ENCODE data around the gene GLUD2. TPM values are rescaled to one million over a fixed set of nuclear protein-coding genes. Genes with fewer than 3 reads are reported as not detected.
"Not testable (repeated sequence)": the region's sequence is repeated elsewhere in the genome, so short reads cannot be mapped to it uniquely, and the experiment has no call there.

GLUD2 gene
- 0.37 and 0.48 TPM in 2 replicates for total RNA-seq (2013; cell fraction: nucleolus; rRNA removed)
- total RNA-seq (2014; rRNA removed) (0.16 and 0.23 TPM in 2 replicates), total RNA-seq (2014; rRNA removed; fragmentation: Illumina TruSeq; extraction: Trizol) (0.09 and 0.18 TPM in 2 replicates), total RNA-seq (2021) (0.10 and 0.13 TPM in 2 replicates), polyA plus RNA-seq (2011; rRNA removed) (1.5 TPM in 2 replicates), polyA plus RNA-seq (2014; fragmentation: Illumina TruSeq; extraction: Trizol) (0.48 and 0.51 TPM in 2 replicates), polyA plus RNA-seq (2014; fragmentation: Nextera tagmentation; extraction: Ambion mirVana) (under 1 TPM in 1 of 2 experiments, not detected in 1; 0.06 TPM), polyA plus RNA-seq (2014; rRNA removed) (0.10 and 0.19 TPM in 2 replicates), polyA plus RNA-seq (2016; fragmentation: Nextera tagmentation; extraction: Ambion mirVana) (under 1 TPM; 0.05 to 0.12 TPM), polyA minus RNA-seq (2011; rRNA and poly(A)+ RNA removed) (0.82 and 1.3 TPM in 2 replicates), Bru-seq, nascent RNA (not detected), BruChase-seq, experiment 1, labeled RNA remaining after a 6-hour chase (percentile 31 among the genes with signal in this experiment), BruChase-seq, experiment 2, labeled RNA remaining after a 2-hour chase (percentile 24 among the genes with signal in this experiment)
- 0.91 TPM for polyA plus RNA-seq (2011; ENCODE audit: low read depth)
- 0.30 and 0.33 TPM in 2 replicates for polyA plus RNA-seq (2011; cell fraction: cytosol; rRNA removed)
- polyA plus RNA-seq (2011; cell fraction: nucleus; rRNA removed) = 0.19 and 0.45 TPM in 2 replicates
- polyA plus RNA-seq (2012) = 0.73 and 0.91 TPM in 2 replicates
- 0.42 TPM in 1 of 2 replicates, not detected in the other for polyA minus RNA-seq (2011; cell fraction: cytosol; rRNA and poly(A)+ RNA removed)
- 0.36 and 0.38 TPM in 2 replicates for polyA minus RNA-seq (2011; cell fraction: nucleus; rRNA and poly(A)+ RNA removed)
- long read RNA-seq, experiment 1 = 0 reads
- long read RNA-seq, experiment 2 = 0 reads

- CTCF ChIA-PET; H3K27ac ChIP-seq (ENCODE audit: control insufficient read depth, insufficient read depth); DNase-seq (ENCODE audit: low read depth, low spot score); H3K36me3 ChIP-seq (ENCODE audit: control insufficient read depth in 2 of 2, insufficient read depth in 2 of 2, low read length in 1 of 2); SMC1A ChIA-PET (ENCODE audit: uncharacterized antibody, unreplicated experiment); H3K4me2 ChIP-seq (ENCODE audit: control insufficient read depth, insufficient read depth); FAIRE-seq; intact Hi-C loops (cut with micrococcal nuclease; ENCODE audit: unreplicated experiment); RAD21 ChIA-PET (ENCODE audit: unreplicated experiment); in situ Hi-C loops (cut with MboI); H3K4me3 ChIP-seq; H3K9ac ChIP-seq (ENCODE audit: control insufficient read depth, insufficient read depth, low read length); H4K20me1 ChIP-seq (ENCODE audit: control insufficient read depth, insufficient read depth); H2AFZ ChIP-seq (ENCODE audit: control insufficient read depth, low read depth, low read length); H3K4me1 ChIP-seq (ENCODE audit: control insufficient read depth, insufficient read depth, low read length); H3K79me2 ChIP-seq (ENCODE audit: control insufficient read depth, insufficient read depth, low read length); H3K9me3 ChIP-seq (replicated peaks; ENCODE audit: control insufficient read depth, insufficient read depth, low read length); H3K27me3 ChIP-seq (replicated peaks in 1 of 2; ENCODE audit: control insufficient read depth in 2 of 2, insufficient read depth in 2 of 2, low read length in 1 of 2); BruUV-seq (replicated peaks); POLR2A ChIA-PET: not testable (repeated sequence)
- ATAC-seq = 0 out of 3 replicates have a peak, but pooled peaks have one; percentile 36
- 55% methylated on average over 59 of the region's 82 CpGs for whole genome bisulfite sequencing (ENCODE audit: insufficient coverage, insufficient replicate concordance, low lambda C conversion rate, missing lambda C conversion rate)
These were observed at the start of gene GLUD2 for GRCh38 chrX:121047441-121048419. Gene GLUD2, plus strand, starts transcription at chrX:121047610. Its CDS starts 75 bp downstream, at chrX:121047685.

- Histone ChIP-seq H3K4me3 (no peak overlapping the region), H3K4me2 (ENCODE audit: control insufficient read depth, insufficient read depth) (peak overlapping the region; percentile 35; the same call in 1 of the 2 replicates), H2AFZ (ENCODE audit: control insufficient read depth, low read depth, low read length) (no peak overlapping the region), H3K79me2 (ENCODE audit: control insufficient read depth, insufficient read depth, low read length) (no peaks in the 10 kb centered on the region), H3K4me1 (ENCODE audit: control insufficient read depth, insufficient read depth, low read length) (no peaks in the 10 kb centered on the region), H3K9ac (ENCODE audit: control insufficient read depth, insufficient read depth, low read length) (no peak overlapping the region), H3K9me3 (replicated peaks; ENCODE audit: control insufficient read depth, insufficient read depth, low read length) (no peaks in the 10 kb centered on the region), H3K27me3 (replicated peaks in 1 of 2; ENCODE audit: control insufficient read depth in 2 of 2, insufficient read depth in 2 of 2, low read length in 1 of 2) (no peaks in the 10 kb centered on the region), H3K27ac (ENCODE audit: control insufficient read depth, insufficient read depth) (no peak overlapping the region), H4K20me1 (ENCODE audit: control insufficient read depth, insufficient read depth) (no peaks in the 10 kb centered on the region), H3K36me3 (ENCODE audit: control insufficient read depth in 2 of 2, insufficient read depth in 2 of 2, low read length in 1 of 2) (no peaks in the 10 kb centered on the region)
- no TSS peak for BruUV-seq (replicated peaks)
- WGBS (ENCODE audit: insufficient coverage, insufficient replicate concordance, low lambda C conversion rate, missing lambda C conversion rate) = 19% methylated on average over 3 of the region's 3 CpGs
- ChIA-PET RAD21 (ENCODE audit: unreplicated experiment) (interaction anchor here (1.3 to 2.2 kb wide), 3 partner anchors 209 to 583 kb away, joined by 3 to 7 read pairs (median 4); no protein-coding TSS in a partner anchor), SMC1A (ENCODE audit: uncharacterized antibody, unreplicated experiment) (interaction anchor here (1.7 to 4.4 kb wide), 2 partner anchors 210 to 308 kb away, joined by 8 to 17 read pairs; no protein-coding TSS in a partner anchor), CTCF (interaction anchor here (0.6 to 2.3 kb wide), 7 partner anchors 10 to 690 kb away, joined by 3 to 12 read pairs (median 3); no protein-coding TSS in a partner anchor), POLR2A (no interaction called here)
- ATAC-seq = peak; percentile 44
- no peak for DNase-seq (ENCODE audit: low read depth, low spot score)
- no peak for FAIRE-seq
- intact Hi-C loops (cut with micrococcal nuclease; ENCODE audit: unreplicated experiment) = no loop called here
- TF ChIP-seq MEF2B (IDR thresholded peaks at IDR 0.05; ENCODE audit: partially characterized antibody, poor library complexity, severe bottlenecking) = peak; percentile 41
- no peak for TF ChIP-seq BHLHE40 (IDR thresholded peaks at IDR 0.05; ENCODE audit: borderline replicate concordance in 1 of 2, low read depth in 2 of 2, low read length in 1 of 2)
- TF ChIP-seq TCF3 (IDR thresholded peaks at IDR 0.05; ENCODE audit: borderline replicate concordance, insufficient read depth, low read depth, low read length) = no peak
- no peak for TF ChIP-seq KAT2A (conservative IDR thresholded peaks at IDR 0.05; ENCODE audit: control insufficient read depth, low read depth, low read length)
- in situ Hi-C loops (cut with MboI) = no loop called here
These were observed 48.0 kb upstream of the GLUD2 start for GRCh38 chrX:120999413-120999812.
